ENCODE data around the gene PI16.
"Not testable (repeated sequence)": the region's sequence is repeated elsewhere in the genome, so short reads cannot be mapped to it uniquely, and the experiment has no call there.

GRCh38 chr6:36939005-36939404, 15.5 kb upstream of the PI16 start:
- TF ChIP-seq, protein P1, sequence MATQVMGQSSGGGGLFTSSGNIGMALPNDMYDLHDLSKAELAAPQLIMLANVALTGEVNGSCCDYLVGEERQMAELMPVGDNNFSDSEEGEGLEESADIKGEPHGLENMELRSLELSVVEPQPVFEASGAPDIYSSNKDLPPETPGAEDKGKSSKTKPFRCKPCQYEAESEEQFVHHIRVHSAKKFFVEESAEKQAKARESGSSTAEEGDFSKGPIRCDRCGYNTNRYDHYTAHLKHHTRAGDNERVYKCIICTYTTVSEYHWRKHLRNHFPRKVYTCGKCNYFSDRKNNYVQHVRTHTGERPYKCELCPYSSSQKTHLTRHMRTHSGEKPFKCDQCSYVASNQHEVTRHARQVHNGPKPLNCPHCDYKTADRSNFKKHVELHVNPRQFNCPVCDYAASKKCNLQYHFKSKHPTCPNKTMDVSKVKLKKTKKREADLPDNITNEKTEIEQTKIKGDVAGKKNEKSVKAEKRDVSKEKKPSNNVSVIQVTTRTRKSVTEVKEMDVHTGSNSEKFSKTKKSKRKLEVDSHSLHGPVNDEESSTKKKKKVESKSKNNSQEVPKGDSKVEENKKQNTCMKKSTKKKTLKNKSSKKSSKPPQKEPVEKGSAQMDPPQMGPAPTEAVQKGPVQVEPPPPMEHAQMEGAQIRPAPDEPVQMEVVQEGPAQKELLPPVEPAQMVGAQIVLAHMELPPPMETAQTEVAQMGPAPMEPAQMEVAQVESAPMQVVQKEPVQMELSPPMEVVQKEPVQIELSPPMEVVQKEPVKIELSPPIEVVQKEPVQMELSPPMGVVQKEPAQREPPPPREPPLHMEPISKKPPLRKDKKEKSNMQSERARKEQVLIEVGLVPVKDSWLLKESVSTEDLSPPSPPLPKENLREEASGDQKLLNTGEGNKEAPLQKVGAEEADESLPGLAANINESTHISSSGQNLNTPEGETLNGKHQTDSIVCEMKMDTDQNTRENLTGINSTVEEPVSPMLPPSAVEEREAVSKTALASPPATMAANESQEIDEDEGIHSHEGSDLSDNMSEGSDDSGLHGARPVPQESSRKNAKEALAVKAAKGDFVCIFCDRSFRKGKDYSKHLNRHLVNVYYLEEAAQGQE (IDR thresholded peaks at IDR 0.05; ENCODE audit: unreplicated experiment), result not testable (repeated sequence)
- TF ChIP-seq EZH2 (IDR thresholded peaks at IDR 0.05; ENCODE audit: low read depth, unreplicated experiment); POLR2AphosphoS5 (IDR thresholded peaks at IDR 0.05; ENCODE audit: low read depth); EZH2phosphoT487 (IDR thresholded peaks at IDR 0.05; ENCODE audit: unreplicated experiment): not testable (repeated sequence)
- TF ChIP-seq, protein P2, sequence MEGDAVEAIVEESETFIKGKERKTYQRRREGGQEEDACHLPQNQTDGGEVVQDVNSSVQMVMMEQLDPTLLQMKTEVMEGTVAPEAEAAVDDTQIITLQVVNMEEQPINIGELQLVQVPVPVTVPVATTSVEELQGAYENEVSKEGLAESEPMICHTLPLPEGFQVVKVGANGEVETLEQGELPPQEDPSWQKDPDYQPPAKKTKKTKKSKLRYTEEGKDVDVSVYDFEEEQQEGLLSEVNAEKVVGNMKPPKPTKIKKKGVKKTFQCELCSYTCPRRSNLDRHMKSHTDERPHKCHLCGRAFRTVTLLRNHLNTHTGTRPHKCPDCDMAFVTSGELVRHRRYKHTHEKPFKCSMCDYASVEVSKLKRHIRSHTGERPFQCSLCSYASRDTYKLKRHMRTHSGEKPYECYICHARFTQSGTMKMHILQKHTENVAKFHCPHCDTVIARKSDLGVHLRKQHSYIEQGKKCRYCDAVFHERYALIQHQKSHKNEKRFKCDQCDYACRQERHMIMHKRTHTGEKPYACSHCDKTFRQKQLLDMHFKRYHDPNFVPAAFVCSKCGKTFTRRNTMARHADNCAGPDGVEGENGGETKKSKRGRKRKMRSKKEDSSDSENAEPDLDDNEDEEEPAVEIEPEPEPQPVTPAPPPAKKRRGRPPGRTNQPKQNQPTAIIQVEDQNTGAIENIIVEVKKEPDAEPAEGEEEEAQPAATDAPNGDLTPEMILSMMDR (conservative IDR thresholded peaks at IDR 0.05; ENCODE audit: low read depth in 2 of 2), result not testable (repeated sequence)

All from GM23338 (cell line).